ENCODE measurements around the gene TRIP4.
A peak's percentile ranks its signal among the peaks of the same experiment; 100 is the strongest.
"Not testable (repeated sequence)": the region's sequence is repeated elsewhere in the genome, so short reads cannot be mapped to it uniquely, and the experiment has no call there.

Gene TRIP4

DNA sequence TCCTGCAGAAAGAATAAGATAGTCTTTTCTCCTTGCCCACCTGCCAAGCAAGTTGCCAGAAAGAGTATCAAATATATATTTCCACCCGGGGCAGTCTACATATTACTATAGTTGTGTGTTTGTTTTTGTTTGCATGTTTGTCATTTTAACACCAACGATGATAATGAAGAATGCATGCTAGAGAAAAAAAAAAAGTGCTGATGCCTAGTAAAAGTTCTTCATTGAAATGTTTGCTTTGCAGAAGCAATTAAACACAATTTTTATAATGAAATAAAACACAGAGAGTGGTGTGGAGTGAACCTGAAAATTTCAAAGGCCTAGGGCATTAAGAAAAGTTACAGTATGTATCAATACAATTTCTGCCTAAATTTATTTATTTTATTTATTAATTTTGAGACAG lies 3.9 kb upstream of the TRIP4 start:
- FAIRE-seq: no peak

DNA sequence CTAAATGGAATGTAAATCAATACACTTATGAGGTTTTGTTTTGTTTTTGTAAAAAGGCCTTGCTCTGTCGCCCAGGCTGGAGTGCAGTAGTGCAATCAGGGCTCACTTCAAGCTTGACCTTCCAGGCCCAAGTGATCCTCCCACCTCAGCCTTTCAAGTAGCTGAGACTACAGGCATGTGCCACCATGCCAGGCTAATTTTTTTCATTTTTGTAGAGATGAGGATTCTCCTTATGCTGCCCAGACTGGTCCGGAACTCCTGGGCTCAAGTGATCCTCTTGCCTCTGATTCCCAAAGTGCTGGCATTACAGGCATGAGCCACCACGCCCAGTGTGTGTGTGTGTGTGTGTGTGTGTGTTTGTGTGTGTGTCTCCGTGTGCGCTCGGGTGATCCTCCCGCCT lies 1.3 kb upstream of the TRIP4 start:
- FAIRE-seq: no peak

DNA sequence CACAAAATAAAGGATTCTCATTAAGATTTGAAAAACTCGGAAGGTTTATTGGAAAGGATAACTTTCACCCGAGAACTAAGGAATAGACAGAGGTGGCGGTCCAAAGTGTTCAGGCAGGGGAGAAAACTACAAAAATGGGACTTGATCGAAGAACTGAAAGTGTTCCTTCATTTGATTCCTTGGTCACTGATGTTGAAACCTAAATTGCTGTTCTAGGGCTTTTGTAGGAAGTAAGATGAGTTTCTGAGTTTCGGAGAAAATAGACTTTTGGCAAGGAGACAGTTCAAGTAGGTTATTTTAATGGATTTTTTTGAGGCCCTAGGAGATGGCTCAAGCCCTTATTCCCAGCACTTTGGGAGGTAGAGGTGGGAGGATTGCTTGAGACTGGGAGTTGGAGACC lies 1.4 kb downstream of the TRIP4 start:
- FAIRE-seq: no peak

DNA sequence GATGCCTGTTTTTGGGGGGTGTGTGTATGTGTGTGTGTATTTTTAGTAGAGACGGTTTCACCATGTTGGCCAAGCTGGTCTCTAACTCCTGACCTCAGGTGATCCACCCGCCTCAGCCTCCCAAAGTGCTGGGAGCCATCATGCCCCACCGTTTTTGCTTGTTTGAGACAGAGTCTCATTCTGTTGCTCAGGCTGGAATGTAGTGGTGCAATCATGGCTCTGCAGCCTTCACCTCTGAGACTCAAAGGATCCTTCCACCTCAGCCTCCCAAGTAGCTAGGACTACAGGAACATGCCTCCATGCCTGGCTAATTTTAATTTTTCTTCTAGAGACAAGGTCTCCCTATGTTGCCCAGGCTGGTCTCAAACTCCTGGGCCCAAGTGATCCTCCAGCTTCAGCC lies 4.8 kb downstream of the TRIP4 start:
- FAIRE-seq: not testable (repeated sequence)

DNA sequence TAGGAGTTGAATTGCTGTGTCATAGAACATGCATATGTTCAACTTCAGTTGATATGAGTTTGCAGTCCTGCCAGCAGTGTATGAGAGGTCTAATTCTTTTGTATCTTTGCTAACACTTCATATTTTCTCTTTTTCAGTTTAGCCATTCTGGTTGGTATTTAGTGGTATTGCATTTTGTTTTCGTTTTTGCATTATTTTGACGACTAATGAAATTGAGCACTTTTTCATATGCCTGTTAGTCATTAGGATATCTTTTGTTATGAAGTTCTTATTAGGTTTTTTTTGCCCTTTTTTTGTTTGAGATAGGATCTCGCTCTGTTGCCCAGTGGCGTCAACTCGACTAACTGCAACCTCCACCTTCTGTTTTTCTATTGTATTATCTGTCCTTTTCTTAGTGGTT lies 9.2 kb downstream of the TRIP4 start:
- no peak for FAIRE-seq

DNA sequence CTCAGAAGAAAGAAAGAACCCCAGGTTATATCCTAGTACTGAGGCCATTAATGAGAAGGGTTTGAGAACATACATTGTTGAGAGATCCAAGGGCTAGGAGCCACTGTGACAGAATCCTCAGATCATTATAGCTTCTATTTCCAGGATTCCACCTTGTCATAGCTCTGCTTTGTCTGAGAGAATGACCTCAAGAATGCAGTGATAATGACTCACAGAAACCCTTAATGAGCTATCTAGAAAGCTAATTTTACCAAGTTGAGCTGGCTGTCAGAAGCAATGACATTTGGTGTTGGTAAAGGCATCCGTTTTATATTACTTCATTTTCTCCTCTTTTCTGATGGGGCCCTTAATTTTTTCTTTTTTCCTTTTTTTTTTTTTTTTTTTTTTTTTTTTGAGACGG lies 10.9 kb downstream of the TRIP4 start:
- no peak for FAIRE-seq

DNA sequence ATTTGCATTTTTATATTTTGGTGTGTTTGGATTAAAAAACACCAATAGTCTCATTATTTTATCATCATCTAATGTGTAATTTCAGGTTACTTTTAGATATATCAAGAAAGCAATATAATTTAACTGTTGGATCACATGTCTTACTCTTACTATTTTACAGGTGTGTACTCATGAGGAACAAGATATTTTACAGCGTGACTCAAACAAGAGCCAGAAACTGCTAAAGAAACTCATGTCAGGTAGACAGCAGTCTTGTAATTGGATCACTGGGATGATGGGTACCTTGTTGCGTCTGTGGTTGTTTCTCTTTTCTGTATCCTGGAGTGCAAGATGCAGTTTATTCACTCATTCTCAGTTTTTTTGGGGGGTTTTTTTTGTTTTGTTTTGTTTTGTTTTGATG lies 12.9 kb downstream of the TRIP4 start:
- no peak for FAIRE-seq

DNA sequence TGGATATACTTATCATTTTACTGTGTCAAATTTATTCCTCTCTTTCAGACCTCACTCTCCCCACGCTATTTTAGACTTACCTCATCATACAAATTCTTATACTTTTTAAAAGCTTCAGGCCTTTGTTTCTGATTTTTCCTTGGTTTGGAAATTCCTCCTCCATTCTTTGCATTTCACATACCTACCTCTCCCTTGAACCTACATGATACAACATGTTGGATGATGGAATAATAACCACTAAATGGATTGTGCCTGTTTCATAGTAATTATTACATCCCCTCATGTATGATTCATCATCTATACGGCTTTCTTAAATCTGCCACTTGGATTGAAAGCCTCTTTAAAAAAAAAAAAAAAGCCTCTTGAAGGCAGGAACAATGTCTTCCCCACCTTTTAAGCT lies 24.6 kb downstream of the TRIP4 start:
- no peak for FAIRE-seq

DNA sequence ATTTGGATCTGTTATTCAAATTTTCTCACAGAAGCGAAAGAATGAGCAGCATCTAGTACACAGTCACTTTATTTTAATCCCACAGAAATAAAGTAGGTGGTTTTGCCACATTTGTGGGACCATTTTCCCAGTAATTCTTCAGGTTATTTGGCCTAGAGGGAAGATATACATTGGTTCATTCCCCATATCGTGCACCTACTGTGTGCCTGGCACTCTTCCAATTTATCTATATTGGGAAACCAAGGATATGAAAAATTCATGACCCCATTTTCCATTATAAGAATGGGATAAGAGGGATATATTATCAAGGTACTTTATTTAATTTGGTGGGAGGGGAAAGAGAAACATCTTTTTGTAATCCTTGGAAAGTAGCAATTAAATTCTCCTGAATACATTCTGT lies 35.1 kb downstream of the TRIP4 start:
- no peak for FAIRE-seq

DNA sequence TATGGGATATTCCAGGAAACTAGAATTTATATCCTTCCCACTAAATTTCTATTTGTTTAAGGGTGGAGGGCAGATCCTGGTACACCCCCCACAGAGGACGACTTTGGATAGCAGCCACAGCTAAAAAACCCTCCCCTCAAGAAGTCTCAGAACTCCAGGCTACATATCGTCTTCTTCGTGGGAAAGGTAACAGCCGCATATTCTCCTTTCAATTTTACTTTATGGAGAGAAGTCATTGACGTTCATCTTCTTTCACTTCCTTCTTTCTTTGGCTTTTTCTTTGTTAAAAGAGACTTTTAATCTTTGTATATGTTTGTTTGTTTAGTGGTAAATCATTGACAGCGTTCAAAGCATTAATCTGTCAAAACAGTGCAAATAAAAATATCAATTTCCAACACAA lies 36.3 kb downstream of the TRIP4 start:
- FAIRE-seq: no peak

DNA sequence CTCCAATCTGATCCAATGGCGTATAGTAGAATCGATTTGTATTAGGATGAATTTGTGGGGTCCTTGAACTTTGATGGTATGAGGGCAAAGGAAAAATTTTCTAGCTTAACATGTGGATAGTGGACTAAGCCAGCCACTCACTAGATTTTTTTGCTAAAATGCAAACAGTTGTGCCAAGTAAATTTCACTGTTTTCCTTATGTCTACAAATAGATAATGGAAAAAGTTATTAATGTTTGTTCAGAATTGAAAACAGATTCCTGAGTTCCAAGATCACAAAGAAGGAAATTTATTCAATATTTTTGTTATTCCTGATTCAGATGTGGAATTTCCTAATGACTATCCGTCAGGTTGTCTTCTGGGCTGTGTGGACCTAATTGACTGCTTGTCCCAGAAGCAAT lies 37.6 kb downstream of the TRIP4 start:
- FAIRE-seq: no peak

DNA sequence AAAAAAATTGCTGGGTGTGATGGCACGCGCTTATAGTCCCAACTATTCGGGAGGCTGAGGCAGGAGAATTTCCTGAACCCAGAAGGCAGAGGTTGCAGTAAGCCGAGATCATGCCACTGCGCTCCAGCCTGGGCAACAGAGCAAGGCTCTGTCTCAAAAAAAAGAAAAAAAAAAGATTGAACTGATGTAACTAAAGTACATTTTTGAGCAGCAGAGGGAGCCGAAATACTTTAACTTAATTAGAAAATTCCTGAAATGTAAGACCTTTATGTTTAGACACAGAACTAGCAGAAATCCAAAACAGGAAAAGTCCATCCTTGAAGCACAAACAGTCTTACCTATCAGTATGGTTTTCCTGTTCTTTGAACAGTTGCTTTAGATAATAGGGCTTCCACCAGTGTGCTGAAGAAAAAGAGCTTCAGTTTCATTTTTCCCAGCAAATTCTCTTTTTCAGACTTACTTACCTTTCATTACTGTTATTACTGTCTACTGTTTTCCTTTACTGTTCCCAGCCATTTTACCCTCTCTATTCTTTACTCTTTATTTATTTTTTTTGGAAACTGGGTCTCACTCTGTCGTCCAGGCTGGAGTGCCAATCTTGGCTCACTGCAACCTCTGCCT lies 39.3 kb downstream of the TRIP4 start:
- peak; percentile 58 for FAIRE-seq

DNA sequence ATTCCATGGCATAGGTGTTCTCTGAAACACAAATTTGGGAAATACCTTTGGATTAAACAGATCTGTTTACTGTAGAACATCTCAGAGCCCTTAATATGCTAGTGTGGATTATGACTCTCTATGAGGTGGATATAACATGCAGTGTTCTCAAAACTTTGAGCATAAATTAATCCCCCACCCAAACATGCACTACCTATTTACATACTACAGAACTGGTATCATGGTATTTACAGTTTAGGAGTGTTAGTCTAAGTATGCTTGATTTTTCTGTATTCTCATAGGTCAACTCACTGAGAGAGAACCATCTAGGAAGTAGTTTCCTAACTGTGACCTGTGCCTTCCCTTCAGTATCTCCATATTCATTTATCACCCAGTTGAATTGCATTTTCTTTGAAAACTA lies 41.8 kb downstream of the TRIP4 start:
- FAIRE-seq: no peak

DNA sequence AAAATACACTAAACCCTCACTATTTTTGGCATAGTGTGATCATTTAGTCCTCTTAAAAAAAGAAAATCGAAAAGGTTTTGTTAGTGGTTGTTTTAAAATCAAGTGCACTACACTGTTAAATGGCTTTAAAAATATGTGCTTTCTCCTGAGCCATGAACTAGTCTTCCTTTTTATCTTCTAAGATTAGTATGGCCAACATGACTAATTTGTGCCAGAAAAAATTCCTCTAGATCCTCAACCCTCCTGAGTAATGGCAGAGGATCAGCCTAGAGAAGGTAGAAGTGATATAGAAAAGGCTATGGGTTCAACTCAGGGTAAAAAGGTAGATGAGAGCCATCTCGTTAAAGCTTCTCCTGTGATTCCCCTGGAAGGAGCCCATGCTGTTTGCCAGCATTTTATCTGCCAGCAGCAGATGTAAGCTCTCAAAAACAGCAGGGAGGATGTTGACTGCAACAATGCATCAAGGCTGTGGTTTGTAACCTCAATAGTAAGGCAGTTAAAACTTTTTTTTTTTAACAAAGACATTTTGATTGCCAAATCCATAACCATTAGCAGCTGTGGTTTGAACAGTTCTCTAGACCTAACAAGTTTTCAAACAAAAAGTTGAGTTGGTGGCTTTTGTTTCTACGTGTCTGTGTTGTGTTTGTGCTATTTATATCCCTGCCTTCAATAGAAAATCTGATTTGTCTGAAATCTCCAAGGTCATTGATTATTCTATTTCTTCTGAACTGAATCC lies 42.5 kb downstream of the TRIP4 start:
- no peak for FAIRE-seq

DNA sequence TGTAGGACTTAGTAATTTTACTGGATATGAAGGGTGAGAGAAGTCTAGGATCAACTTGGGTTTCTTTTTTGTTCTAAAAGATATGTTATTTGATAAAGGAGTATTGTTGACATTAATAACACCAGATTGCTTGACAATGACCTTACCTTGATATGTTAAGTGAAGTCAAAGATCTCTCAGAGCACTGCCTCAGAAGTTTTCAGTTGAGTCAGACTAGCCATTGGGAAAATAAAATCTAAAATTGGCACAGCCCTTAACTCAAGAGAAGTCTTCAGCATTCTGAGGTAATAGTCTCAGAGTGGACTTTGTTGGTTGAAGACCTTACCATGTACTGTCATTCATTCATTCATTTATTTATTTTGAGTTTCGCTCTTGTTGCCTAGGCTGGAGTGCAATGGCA lies 50.3 kb downstream of the TRIP4 start:
- FAIRE-seq: no peak

DNA sequence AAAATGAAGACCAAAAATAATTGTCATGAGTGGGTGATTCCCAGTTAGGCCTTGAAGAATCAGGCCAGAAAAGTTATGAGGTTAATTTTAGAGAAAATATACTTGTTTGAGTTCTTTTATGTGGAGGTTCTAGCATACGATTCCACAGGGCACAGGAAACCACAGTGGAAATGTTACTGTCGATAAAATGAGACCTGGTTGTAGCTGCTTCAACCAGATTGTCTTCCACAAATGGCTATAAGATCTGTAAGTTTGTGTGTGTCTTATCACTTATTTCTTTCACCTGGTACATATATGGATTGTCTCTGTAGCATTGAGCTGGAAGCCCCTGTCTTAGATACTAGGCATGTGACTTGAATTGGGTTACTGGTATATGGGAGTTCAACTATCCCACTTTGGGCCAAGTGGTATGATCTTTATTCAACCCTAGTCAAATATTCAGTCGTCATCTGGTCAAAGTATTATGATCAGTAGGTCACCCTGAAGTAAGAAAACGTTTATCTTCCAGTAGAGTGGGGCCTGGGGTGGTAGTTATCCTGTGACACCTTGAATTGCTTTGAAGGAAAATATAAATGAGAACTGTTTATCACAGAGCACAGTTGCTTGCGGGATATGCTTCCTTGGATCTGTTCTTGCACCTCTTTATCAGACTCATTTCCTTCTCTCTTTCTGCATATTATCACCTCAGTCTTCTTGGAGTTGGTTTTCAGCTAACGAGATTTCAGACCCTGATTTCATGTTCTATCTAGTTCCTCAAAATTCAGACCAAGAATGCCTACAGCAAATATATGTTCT lies 51.2 kb downstream of the TRIP4 start:
- FAIRE-seq: no peak

DNA sequence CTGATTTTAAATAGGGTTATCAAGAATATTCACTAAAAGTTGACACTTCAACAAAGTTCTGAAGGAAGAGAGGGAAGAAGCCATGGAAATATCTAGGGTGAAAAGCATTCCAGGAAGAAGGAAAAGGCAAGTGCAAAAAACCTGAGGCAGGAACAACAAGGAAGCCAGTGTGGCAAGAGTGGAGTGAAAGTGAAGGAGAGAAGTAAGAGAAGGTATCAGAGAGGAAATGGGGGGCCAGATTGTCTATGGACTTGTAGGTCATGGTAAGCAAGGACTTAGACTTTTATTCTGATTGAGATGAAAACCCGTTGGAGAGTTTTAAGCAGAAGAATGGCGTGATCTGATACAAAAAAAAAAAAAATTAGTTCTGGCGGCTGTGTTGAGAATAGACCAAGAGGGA lies 54.2 kb downstream of the TRIP4 start:
- no peak for FAIRE-seq

DNA sequence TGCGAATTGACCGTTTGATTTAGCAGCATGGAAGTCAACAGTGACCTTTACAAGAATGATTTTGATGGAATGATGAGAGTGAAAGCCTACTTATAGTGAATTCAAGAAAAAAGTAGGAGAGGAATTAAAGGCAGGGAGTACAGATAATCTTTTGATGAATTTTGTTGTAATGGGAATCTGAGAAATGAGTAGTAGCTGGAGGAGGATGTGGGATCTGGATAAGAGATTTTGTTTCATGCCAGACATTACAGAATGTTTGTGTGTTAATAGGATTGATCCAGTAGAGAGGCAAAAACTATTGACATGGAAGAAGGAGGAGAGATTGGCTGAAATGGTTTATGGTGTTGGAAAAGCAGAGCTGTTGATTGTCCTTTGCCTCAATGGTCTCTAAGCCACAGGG lies 55.4 kb downstream of the TRIP4 start:
- no peak for FAIRE-seq

DNA sequence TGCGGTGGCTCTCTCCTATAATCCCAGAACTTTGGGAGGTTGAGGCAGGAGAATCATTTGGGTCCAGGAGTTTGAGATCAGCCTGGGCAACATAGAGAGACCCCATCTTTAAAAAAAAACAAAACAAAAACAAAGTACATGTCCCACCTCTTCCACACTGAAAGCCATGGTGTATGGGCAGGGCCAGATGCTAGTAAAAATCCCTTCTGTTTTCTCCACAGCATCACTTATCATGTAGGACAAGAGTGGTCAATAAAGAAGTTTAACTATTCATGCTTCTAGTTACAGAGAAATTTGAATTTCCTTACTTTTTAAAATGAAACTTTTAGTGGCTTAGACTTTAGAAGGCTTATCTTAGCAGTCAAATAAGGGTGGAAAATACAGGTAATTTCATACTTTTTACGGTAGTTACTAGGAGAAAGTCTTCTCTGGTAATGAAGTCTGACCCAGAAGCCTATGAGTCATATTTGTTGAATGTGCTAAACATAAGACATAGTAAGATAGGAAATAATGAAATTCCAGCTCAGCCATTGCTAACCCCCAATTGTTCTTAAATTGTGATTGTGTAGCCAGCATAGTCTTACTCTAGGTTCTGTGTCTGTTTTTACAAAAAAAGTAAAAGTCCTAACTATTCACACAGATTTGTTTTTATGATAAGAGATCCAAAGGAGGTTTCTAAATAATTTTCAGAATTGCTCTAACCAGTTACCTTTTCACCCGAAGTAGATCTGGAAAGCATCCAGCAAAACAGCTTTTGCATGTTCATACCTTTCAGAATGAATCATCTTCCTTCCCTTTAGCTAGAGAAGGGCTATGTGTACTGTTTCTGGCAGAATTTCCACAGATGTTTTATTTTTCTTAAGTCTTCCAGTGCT lies 56.3 kb downstream of the TRIP4 start:
- FAIRE-seq: no peak

DNA sequence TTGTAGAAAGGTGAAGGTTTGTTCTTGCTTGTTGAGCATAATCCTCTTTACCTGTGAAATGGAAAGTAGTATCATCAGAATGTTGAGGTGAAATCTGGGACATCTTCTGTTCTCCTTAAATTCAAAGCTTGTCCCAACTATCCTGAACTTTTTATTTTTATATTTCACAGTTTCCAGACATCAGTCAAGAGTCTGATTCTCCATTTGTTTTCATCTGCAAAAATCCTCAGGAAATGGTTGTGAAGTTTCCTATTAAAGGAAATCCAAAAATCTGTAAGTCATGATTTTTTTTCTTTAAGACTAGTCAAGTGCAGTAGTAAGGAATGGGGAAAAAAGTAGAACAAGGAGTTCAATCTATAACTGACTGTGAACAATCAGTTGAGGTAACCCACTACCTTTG lies 57.2 kb downstream of the TRIP4 start:
- no peak for FAIRE-seq

DNA sequence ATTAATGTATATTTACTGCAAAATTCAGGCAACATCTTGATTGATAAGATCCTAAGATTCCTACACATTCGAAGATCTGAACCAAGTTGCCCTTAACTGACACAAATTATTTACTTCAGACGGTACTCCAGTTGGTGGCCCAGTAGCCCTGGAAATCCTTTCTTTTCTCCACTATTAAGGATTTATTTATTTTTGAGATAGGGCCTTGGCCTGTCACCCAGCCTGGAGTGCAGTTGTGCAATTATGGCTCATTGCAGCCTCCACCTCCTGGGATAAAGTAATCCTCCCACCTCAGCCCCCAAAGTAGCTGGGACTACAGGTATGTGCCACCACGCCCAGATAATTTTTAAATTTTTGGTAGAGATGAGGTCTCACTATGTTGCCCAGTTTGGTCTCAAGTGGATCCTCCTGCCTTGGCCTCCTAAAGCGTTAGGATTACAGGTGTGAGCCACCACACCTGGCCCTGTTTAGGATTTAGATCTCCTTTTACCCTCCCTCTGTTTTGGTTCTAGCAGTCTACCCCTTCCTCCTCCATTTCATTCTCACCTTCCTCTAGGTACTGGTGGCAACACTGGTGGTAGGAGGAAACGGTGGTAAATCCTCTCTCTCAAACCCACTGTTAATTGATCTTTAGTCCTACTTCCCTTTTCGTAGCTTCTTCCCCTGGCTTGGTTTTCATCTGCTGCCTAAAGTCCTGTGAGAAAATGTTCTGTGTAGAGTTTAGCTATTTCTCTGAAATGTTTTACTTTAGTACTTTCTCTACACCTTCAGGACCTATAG lies 60.1 kb downstream of the TRIP4 start:
- no peak for FAIRE-seq

DNA sequence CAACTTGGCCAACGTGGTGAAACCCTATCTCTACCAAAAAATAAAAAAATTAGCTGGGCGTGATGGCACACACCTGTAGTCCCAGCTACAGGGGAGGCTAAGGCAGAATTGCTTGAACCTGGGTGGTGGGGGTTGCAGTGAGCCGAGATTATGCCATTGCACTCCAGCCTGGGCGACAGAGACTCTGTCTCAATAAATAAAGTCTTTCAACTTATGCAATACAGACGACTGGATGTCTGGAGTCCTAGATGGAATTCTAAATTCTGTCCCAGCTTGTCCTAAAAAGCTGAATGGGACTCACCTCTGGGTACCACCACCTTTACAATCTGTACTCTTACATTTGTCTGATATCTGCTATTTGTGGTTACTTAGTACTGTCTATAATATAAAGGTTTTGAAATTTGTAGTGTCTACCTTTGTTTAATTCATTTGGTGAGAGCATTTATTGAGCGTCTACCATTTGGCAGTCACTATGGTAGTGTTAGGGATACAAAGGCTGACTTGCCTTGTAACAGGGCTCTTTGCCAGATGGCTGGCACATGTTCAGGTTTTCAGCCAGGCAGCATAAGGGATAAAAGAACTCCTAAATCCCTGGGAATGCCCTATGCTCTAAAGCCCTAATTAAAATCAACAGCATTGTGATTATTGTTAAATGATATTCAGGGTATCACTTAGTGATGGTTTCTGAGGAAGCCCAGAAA lies 65.5 kb downstream of the TRIP4 start:
- no peak for FAIRE-seq
